ENCODE results near the gene RAP1GDS1.
"Not testable (repeated sequence)": the region's sequence is repeated elsewhere in the genome, so short reads cannot be mapped to it uniquely, and the experiment has no call there.

Gene RAP1GDS1

GRCh38 chr4:98434816-98435215 is 173.6 kb downstream of the RAP1GDS1 start:
- no peak for DNase-seq (ENCODE audit: low spot score)

- DNase-seq (ENCODE audit: low spot score) = no peak
These were observed 183.2 kb downstream of the RAP1GDS1 start for GRCh38 chr4:98444371-98444770.

- DNase-seq (ENCODE audit: low spot score) = peak; percentile 61
These were observed 185.6 kb downstream of the RAP1GDS1 start for GRCh38 chr4:98446499-98447375.

GRCh38 chr4:98447648-98448047 is 186.5 kb downstream of the RAP1GDS1 start:
- DNase-seq (ENCODE audit: low spot score) = no peak

GRCh38 chr4:98448908-98449307 is 187.7 kb downstream of the RAP1GDS1 start:
- DNase-seq (ENCODE audit: low spot score) = peak; percentile 38

GRCh38 chr4:98452091-98452490 is 190.9 kb downstream of the RAP1GDS1 start:
- DNase-seq (ENCODE audit: low spot score) = no peak

- not testable (repeated sequence) for DNase-seq (ENCODE audit: low spot score)
These were observed 196.2 kb downstream of the RAP1GDS1 start for GRCh38 chr4:98457422-98457821.

GRCh38 chr4:98461121-98461865 is 200.1 kb downstream of the RAP1GDS1 start:
- DNase-seq (ENCODE audit: low spot score) = not testable (repeated sequence)

GRCh38 chr4:98462487-98462886 is 201.3 kb downstream of the RAP1GDS1 start:
- DNase-seq (ENCODE audit: low spot score) = no peak

- no peak for DNase-seq (ENCODE audit: low spot score)
These were observed 205.8 kb downstream of the RAP1GDS1 start for GRCh38 chr4:98466868-98467599.

- DNase-seq (ENCODE audit: low spot score) = peak; percentile 78
These were observed 206.5 kb downstream of the RAP1GDS1 start for GRCh38 chr4:98467627-98468072.

GRCh38 chr4:98468709-98469108 is 207.5 kb downstream of the RAP1GDS1 start:
- DNase-seq (ENCODE audit: low spot score) = no peak

GRCh38 chr4:98469771-98470170 is 208.6 kb downstream of the RAP1GDS1 start:
- DNase-seq (ENCODE audit: low spot score) = no peak

- DNase-seq (ENCODE audit: low spot score) = no peak
These were observed 209.2 kb downstream of the RAP1GDS1 start for GRCh38 chr4:98470366-98470765.

- DNase-seq (ENCODE audit: low spot score) = no peak
These were observed 209.6 kb downstream of the RAP1GDS1 start for GRCh38 chr4:98470831-98471230.

- DNase-seq (ENCODE audit: low spot score) = no peak
These were observed 211.9 kb downstream of the RAP1GDS1 start for GRCh38 chr4:98473046-98473445.

GRCh38 chr4:98474408-98474844 is 213.2 kb downstream of the RAP1GDS1 start:
- no peak for DNase-seq (ENCODE audit: low spot score)

GRCh38 chr4:98476891-98477290 is 215.7 kb downstream of the RAP1GDS1 start:
- DNase-seq (ENCODE audit: low spot score) = no peak

- not testable (repeated sequence) for DNase-seq (ENCODE audit: low spot score)
These were observed 218.4 kb downstream of the RAP1GDS1 start for GRCh38 chr4:98479590-98479989.

GRCh38 chr4:98480535-98480934 is 219.4 kb downstream of the RAP1GDS1 start:
- DNase-seq (ENCODE audit: low spot score) = no peak

GRCh38 chr4:98481167-98481566 is 220.0 kb downstream of the RAP1GDS1 start:
- DNase-seq (ENCODE audit: low spot score) = no peak

- no peak for DNase-seq (ENCODE audit: low spot score)
These were observed 221.3 kb downstream of the RAP1GDS1 start for GRCh38 chr4:98482503-98482846.

All from CD4-positive, alpha-beta T cell treated with Interleukin-6 at 100 ng/mL for 8 hours (primary cell).